Subcutaneous abdominal adipose tissue (tissue), 5 donors: ENCODE measurements around the gene RGS18.
A peak's percentile ranks its signal among the peaks of the same experiment; 100 is the strongest.
"Not testable (repeated sequence)": the region's sequence is repeated elsewhere in the genome, so short reads cannot be mapped to it uniquely, and the experiment has no call there.

Source experiments
- H3K27ac ChIP-seq: one replicate; pipeline ENCODE4 v1.7.0; 2013; ENCODE audit warnings: low read depth, mild to moderate bottlenecking, inconsistent platforms, low read length, moderate library complexity
- H3K27me3 ChIP-seq, 5 donors: one replicate each; pipeline ENCODE4 v1.7.0; 2013; ENCODE audit warnings: low read length in 5 of 5, inconsistent platforms in 1 of 5; ENCODE audit not compliant: control insufficient read depth in 5 of 5, insufficient read depth in 4 of 5
- H3K36me3 ChIP-seq, 5 donors: one replicate each; pipeline ENCODE4 v1.7.0; 2013; ENCODE audit warnings: low read length in 5 of 5; ENCODE audit not compliant: control insufficient read depth in 5 of 5, insufficient read depth in 5 of 5
- H3K4me1 ChIP-seq, 5 donors: one replicate each; pipeline ENCODE4 v1.7.0; 2013; ENCODE audit warnings: low read length in 5 of 5, mild to moderate bottlenecking in 3 of 5, moderate library complexity in 1 of 5; ENCODE audit not compliant: control insufficient read depth in 5 of 5, insufficient read depth in 5 of 5
- H3K4me3 ChIP-seq, 5 donors: one replicate each; pipeline ENCODE4 v1.7.0; 2013; ENCODE audit warnings: low read length in 5 of 5, low read depth in 1 of 5
- H3K9ac ChIP-seq, 5 donors: one replicate each; pipeline ENCODE4 v1.7.0; 2013; ENCODE audit warnings: low read length in 5 of 5, mild to moderate bottlenecking in 4 of 5, moderate library complexity in 3 of 5
- H3K9me3 ChIP-seq, 5 donors: one replicate each; pipeline ENCODE4 v1.7.0; 2013; ENCODE audit warnings: low read length in 5 of 5; ENCODE audit not compliant: control insufficient read depth in 5 of 5
- donor health status: healthy.
- donor health status: healthy.
- donor health status: healthy.
- donor health status: healthy.
- donor health status: healthy.

Gene RGS18

GRCh38 chr1:192186197-192186596 lies 27.9 kb downstream of the RGS18 start:
- Histone ChIP-seq H3K27ac (no peak overlapping the region), H3K27me3 (no peaks in the 10 kb centered on the region), H3K9ac (no peak overlapping the region), H3K36me3 (no peaks in the 10 kb centered on the region), H3K4me1 (no peaks in the 10 kb centered on the region), H3K4me3 (no peak overlapping the region), H3K9me3 (no peaks in the 10 kb centered on the region)

DNA sequence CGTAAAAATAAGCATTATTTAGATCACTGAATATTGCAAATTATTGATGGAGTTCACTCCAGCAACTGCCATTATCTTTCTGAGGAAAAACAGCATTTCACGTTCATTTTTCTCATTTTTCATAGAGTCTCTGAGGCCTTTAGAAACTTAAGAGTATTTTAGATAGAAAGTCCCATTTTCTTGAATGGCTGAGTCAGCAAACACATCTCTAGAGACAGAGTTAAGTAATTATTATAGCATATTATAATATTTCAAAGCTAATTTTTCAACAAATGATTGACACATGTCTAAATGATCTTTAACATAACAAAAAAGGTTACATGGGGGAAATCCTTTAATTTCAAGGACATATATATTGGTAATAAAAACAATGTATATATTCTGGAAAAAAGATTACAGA lies 31.8 kb downstream of the RGS18 start:
- H3K27me3 ChIP-seq, result no peaks in the 10 kb centered on the region
- H3K9me3 ChIP-seq, result no peaks in the 10 kb centered on the region
- no peak overlapping the region for H3K9ac ChIP-seq
- no peaks in the 10 kb centered on the region for H3K36me3 ChIP-seq
- no peaks in the 10 kb centered on the region for H3K4me1 ChIP-seq
- H3K27ac ChIP-seq, result no peak overlapping the region
- no peak overlapping the region for H3K4me3 ChIP-seq

- no peaks in the 10 kb centered on the region for H3K4me1 ChIP-seq
- no peaks in the 10 kb centered on the region for H3K36me3 ChIP-seq
- H3K27me3 ChIP-seq, result no peaks in the 10 kb centered on the region
- H3K9ac ChIP-seq, result no peak overlapping the region
- peak overlapping the region in 1 of 5 donors; percentile 15 for H3K4me3 ChIP-seq
- H3K27ac ChIP-seq, result no peak overlapping the region
- peaks cover 0 to 7% (median 4%) of the 10 kb centered on the region in 5 donors for H3K9me3 ChIP-seq
These were observed 43.0 kb downstream of the RGS18 start for GRCh38 chr1:192201303-192201702.

DNA sequence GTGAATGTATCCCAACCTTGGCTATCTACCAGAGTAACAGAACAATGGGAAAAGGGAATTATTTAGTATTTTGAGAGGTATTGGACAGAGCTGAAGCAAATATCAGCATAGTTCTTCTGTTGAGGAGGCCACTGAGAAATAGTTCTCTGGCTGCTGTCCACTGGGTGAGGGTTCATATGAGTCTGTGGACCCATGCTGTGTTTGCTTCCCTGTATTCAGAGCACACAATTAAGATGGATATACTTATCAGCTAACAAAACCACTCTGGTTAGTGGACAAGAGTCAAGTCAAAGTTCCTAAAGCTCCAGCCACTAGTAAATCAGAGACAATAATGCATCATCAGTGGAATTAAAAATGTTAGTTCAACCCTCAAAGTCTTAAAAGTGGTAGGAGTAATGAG lies 66.1 kb downstream of the RGS18 start:
- Histone ChIP-seq H3K4me3 (no peak overlapping the region), H3K9me3 (peaks cover 0 to 5% (median 0%) of the 10 kb centered on the region in 5 donors), H3K36me3 (no peaks in the 10 kb centered on the region), H3K4me1 (no peaks in the 10 kb centered on the region), H3K27ac (no peak overlapping the region), H3K9ac (no peak overlapping the region), H3K27me3 (no peaks in the 10 kb centered on the region)

DNA sequence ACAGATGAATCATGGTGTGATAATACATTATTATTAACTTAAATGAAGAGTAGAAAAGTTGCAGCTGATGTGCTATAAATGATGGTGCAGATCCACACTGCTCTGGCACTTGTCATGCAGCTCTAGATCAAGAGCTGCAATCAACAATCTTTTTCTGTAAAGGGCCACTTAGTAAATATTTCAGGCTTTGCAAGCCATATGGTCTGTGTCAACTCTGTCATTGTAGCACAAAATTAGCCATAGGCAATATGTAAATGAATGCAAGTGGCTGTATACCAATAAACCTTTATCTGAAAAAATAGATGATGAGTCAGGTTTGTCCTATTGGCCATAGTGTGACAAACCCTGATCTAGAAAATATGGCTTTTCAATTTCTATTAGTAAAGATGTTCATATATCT lies 66.6 kb downstream of the RGS18 start:
- Histone ChIP-seq H3K9me3 (peaks cover 0 to 5% (median 0%) of the 10 kb centered on the region in 5 donors), H3K9ac (no peak overlapping the region), H3K27ac (no peak overlapping the region), H3K4me1 (no peaks in the 10 kb centered on the region), H3K4me3 (no peak overlapping the region), H3K36me3 (no peaks in the 10 kb centered on the region), H3K27me3 (no peaks in the 10 kb centered on the region)

GRCh38 chr1:192225266-192225665 lies 67.0 kb downstream of the RGS18 start:
- Histone ChIP-seq H3K27me3 (no peaks in the 10 kb centered on the region), H3K4me1 (no peaks in the 10 kb centered on the region)

DNA sequence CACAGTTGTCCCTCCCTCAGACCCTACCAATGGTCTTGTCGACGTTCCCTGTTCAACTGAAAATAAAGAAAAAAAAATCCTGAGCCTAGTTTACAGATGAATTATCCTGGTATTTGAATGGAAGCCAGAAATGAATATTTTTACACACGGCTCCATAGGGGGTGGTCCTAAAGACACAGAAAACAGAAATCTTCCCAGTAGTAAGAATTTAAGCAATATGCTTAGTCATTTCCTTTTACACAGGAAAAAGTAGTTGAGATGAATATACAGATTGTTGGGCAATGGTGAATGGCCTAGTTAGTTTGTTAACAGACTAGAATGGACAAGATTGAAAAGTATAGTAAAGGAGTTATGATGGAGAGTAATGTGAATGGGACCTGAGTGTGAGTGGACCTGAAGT lies 67.4 kb downstream of the RGS18 start:
- peaks cover 0 to 3% (median 0%) of the 10 kb centered on the region in 5 donors for H3K9me3 ChIP-seq
- H3K9ac ChIP-seq, result no peak overlapping the region
- H3K27ac ChIP-seq, result no peak overlapping the region
- no peaks in the 10 kb centered on the region for H3K36me3 ChIP-seq
- no peaks in the 10 kb centered on the region for H3K27me3 ChIP-seq
- H3K4me3 ChIP-seq, result no peak overlapping the region
- H3K4me1 ChIP-seq, result no peaks in the 10 kb centered on the region

More at GRCh38 chr1:192225266-192225665, 67.0 kb downstream of the RGS18 start:
- H3K9ac ChIP-seq, result no peak overlapping the region
- H3K9me3 ChIP-seq, result peaks cover 0 to 5% (median 0%) of the 10 kb centered on the region in 5 donors
- no peaks in the 10 kb centered on the region for H3K36me3 ChIP-seq
- H3K27ac ChIP-seq, result no peak overlapping the region
- no peak overlapping the region for H3K4me3 ChIP-seq

GRCh38 chr1:192227330-192227729 lies 69.1 kb downstream of the RGS18 start:
- H3K4me3 ChIP-seq, result no peak overlapping the region
- H3K27ac ChIP-seq, result no peak overlapping the region
- H3K9me3 ChIP-seq, result no peaks in the 10 kb centered on the region
- H3K27me3 ChIP-seq, result no peaks in the 10 kb centered on the region
- no peak overlapping the region for H3K9ac ChIP-seq
- H3K36me3 ChIP-seq, result no peaks in the 10 kb centered on the region
- no peaks in the 10 kb centered on the region for H3K4me1 ChIP-seq

- not testable (repeated sequence) for H3K27ac ChIP-seq
These were observed 69.7 kb downstream of the RGS18 start for GRCh38 chr1:192227980-192228379.

GRCh38 chr1:192232817-192233417 lies 74.7 kb downstream of the RGS18 start:
- Histone ChIP-seq H3K9ac (no peak overlapping the region), H3K27me3 (no peaks in the 10 kb centered on the region), H3K27ac (no peak overlapping the region), H3K9me3 (peaks cover 0 to 3% (median 0%) of the 10 kb centered on the region in 5 donors), H3K36me3 (no peaks in the 10 kb centered on the region), H3K4me3 (no peak overlapping the region), H3K4me1 (no peaks in the 10 kb centered on the region)

More at GRCh38 chr1:192227980-192228379, 69.7 kb downstream of the RGS18 start:
- not testable (repeated sequence) for H3K9ac ChIP-seq, H3K27me3 ChIP-seq, H3K4me3 ChIP-seq, H3K9me3 ChIP-seq, H3K4me1 ChIP-seq, H3K36me3 ChIP-seq
